SK-N-SH (cell line): Measurements from ENCODE around the gene PHKG2. TPM values are rescaled to one million over a fixed set of nuclear protein-coding genes. Genes with fewer than 3 reads are reported as not detected.
"Not testable (repeated sequence)": the region's sequence is repeated elsewhere in the genome, so short reads cannot be mapped to it uniquely, and the experiment has no call there.

Experiments used
- CTCF ChIA-PET: fragments of 300-600, 350-600 bp; formaldehyde crosslinking; extraction: SDS; loops from one replicate; lab custom pipeline; 2021; lab: Yijun Ruan, JAX
- POLR2A ChIA-PET: fragments of 350-600 bp; sonication (Branson Sonifier 250); formaldehyde crosslinking; extraction: SDS; loops from one replicate; lab custom pipeline; 2020; ENCODE audit warnings: antibody characterized with exemption, inconsistent platforms; lab: Yijun Ruan, JAX
- DNase-seq: peaks from one replicate; pipeline ENCODE4 v3.0.0; 2012
- H2AFZ ChIP-seq: fragments of 200-600 bp; sonication (generic); 2 replicates; pipeline ENCODE4 v1.8.1; 2016; ENCODE audit warnings: antibody characterized with exemption, mild to moderate bottlenecking, low read depth
- H3F3A ChIP-seq: fragments of 200-600 bp; sonication (generic); replicated peaks from 2 replicates; pipeline ENCODE3; 2016; ENCODE audit warnings: antibody characterized with exemption, mild to moderate bottlenecking; ENCODE audit not compliant: insufficient read depth
- H3K27ac ChIP-seq, 2 experiments: fragments of 200-500 bp in 1 of 2; fragments of 200-600 bp in 1 of 2; sonication (Bioruptor generic) in 1 of 2; sonication (generic), shearing (Covaris generic) in 1 of 2; 2 replicates each; pipeline versions ENCODE4 v1.5.1 to v1.6.1; 2014 to 2016; ENCODE audit warnings: low read depth in 2 of 2, inconsistent platforms in 1 of 2, low read length in 1 of 2, mild to moderate bottlenecking in 1 of 2, mixed read lengths in 1 of 2
- H3K27me3 ChIP-seq: fragments of 200-600 bp; sonication (generic), shearing (Covaris generic); 2 replicates; pipeline ENCODE4 v1.6.1; 2016; ENCODE audit warnings: mixed run types; ENCODE audit not compliant: insufficient read depth
- H3K36me3 ChIP-seq, 2 experiments: fragments of 200-500 bp in 1 of 2; fragments of 200-600 bp in 1 of 2; sonication (Bioruptor generic) in 1 of 2; sonication (generic) in 1 of 2; replicated peaks in 1 of 2; 2 replicates each; pipeline versions ENCODE3 to v1.5.1; 2014 to 2016; ENCODE audit warnings: low read length in 1 of 2, mild to moderate bottlenecking in 1 of 2; ENCODE audit not compliant: insufficient read depth in 2 of 2, control insufficient read depth in 1 of 2
- H3K4me1 ChIP-seq, 2 experiments: fragments of 200-500 bp in 1 of 2; fragments of 200-600 bp in 1 of 2; sonication (Bioruptor generic) in 1 of 2; sonication (generic), shearing (Covaris generic) in 1 of 2; 2 replicates each; pipeline versions ENCODE4 v1.5.1 to v1.6.1; 2014 to 2016; ENCODE audit warnings: low read depth in 1 of 2, low read length in 1 of 2, mixed run types in 1 of 2; ENCODE audit not compliant: insufficient read depth in 2 of 2, control insufficient read depth in 1 of 2
- H3K4me2 ChIP-seq: fragments of 200-600 bp; sonication (generic), shearing (Covaris generic); 2 replicates; pipeline ENCODE4 v1.6.1; 2017; ENCODE audit warnings: mixed run types
- H3K4me3 ChIP-seq, 2 experiments: fragments of 200-500 bp in 1 of 2; fragments of 200-600 bp in 1 of 2; sonication (Bioruptor generic) in 1 of 2; sonication (generic), shearing (Covaris generic) in 1 of 2; 2 replicates each; pipeline versions ENCODE4 v1.5.1 to v1.8.1; 2014 to 2016; ENCODE audit warnings: low read depth in 2 of 2, inconsistent platforms in 1 of 2, low read length in 1 of 2, mild to moderate bottlenecking in 1 of 2, mixed read lengths in 1 of 2, moderate library complexity in 1 of 2
- H3K79me2 ChIP-seq: fragments of 200-600 bp; sonication (generic); 2 replicates; pipeline ENCODE4 v1.8.1; 2017; ENCODE audit warnings: mild to moderate bottlenecking; ENCODE audit not compliant: insufficient read depth
- H3K9ac ChIP-seq: fragments of 200-600 bp; sonication (generic); 2 replicates; pipeline ENCODE4 v1.6.1; 2017; ENCODE audit warnings: mixed run types
- H3K9me2 ChIP-seq: fragments of 200-600 bp; sonication (generic); 2 replicates; pipeline ENCODE4 v1.6.1; 2017; ENCODE audit warnings: mixed run types
- H3K9me3 ChIP-seq: fragments of 200-600 bp; sonication (generic); 2 replicates; pipeline ENCODE4 v1.6.1; 2017; ENCODE audit warnings: mixed run types, mild to moderate bottlenecking, moderate library complexity
- H4K20me1 ChIP-seq: fragments of 200-600 bp; sonication (generic); 2 replicates; pipeline ENCODE4 v1.6.1; 2017; ENCODE audit warnings: mild to moderate bottlenecking, mixed run types; ENCODE audit not compliant: insufficient read depth
- CHD2 ChIP-seq: fragments of 150-350 bp; IDR thresholded peaks from 2 replicates; pipeline ENCODE4 v1.6.1; 2018; ENCODE audit warnings: low read length; ENCODE audit not compliant: partially characterized antibody
- EP300 ChIP-seq, 2 experiments: IDR thresholded peaks; 2 replicates each; pipeline versions ENCODE4 v1.4.0 to v1.6.1; 2012; ENCODE audit warnings: borderline replicate concordance in 1 of 2, low read depth in 1 of 2, low read length in 1 of 2
- GABPA ChIP-seq: IDR thresholded peaks from 2 replicates; pipeline ENCODE4 v1.4.0; 2012; ENCODE audit warnings: low read depth, mild to moderate bottlenecking
- MEF2A ChIP-seq: IDR thresholded peaks from 2 replicates; pipeline ENCODE4 v1.4.0; 2012; ENCODE audit warnings: low read depth, borderline replicate concordance
- NFIC ChIP-seq: IDR thresholded peaks from 2 replicates; pipeline ENCODE4 v1.4.0; 2012; ENCODE audit warnings: borderline replicate concordance
- RFX5 ChIP-seq: IDR thresholded peaks from 2 replicates; pipeline ENCODE4 v1.6.1; 2012; ENCODE audit warnings: mild to moderate bottlenecking, improper control_type of control experiment, low read length
- SIN3A ChIP-seq: IDR thresholded peaks from 2 replicates; pipeline ENCODE4 v1.6.1; 2012; ENCODE audit warnings: low read depth, mild to moderate bottlenecking, low read length, moderate library complexity, borderline replicate concordance
- SMC3 ChIP-seq: IDR thresholded peaks from 2 replicates; pipeline ENCODE4 v1.6.1; 2012; ENCODE audit warnings: low read depth, low read length, improper control_type of control experiment
- TCF12 ChIP-seq: IDR thresholded peaks from 2 replicates; pipeline ENCODE4 v1.4.0; 2012
- USF2 ChIP-seq: fragments of 150-350 bp; IDR thresholded peaks from 2 replicates; pipeline ENCODE4 v1.6.1; 2017; ENCODE audit warnings: antibody characterized with exemption, low read length, low read depth, borderline replicate concordance
- WGBS: methylation state at CpG from one replicate; pipeline ENCODE4 v1.1.6; 2017; ENCODE audit warnings: low lambda C conversion rate; 5-methylcytosine and 5-hydroxymethylcytosine counted together
- polyA plus RNA-seq, 3 experiments: library from polyadenylated mRNA; depleted of rRNA; stranded (reverse); fragments of >200 nt; gene quantifications; 2 replicates each; pipeline ENCODE4 v1.2.3, GENCODE V29; 2012
- TF ChIP-seq, protein P1 (sequence below): IDR thresholded peaks from 2 replicates; pipeline ENCODE4; 2012

Gene PHKG2
- polyA plus RNA-seq, 1 of the 3 experiments (the other 2 are of a cell fraction): 45.8 TPM

- Histone ChIP-seq H3K9ac (no peak overlapping the region), H3F3A (peaks cover 2% of the 10 kb centered on the region), H3K4me1 (peaks cover 12 to 13% of the 10 kb centered on the region in 2 experiments), H3K9me3 (no peaks in the 10 kb centered on the region), H3K27ac (peak overlapping the region in 1 of 2 experiments; percentile 100; a peak in 2 of 4 replicates), H4K20me1 (peaks cover 12% of the 10 kb centered on the region), H3K27me3 (no peaks in the 10 kb centered on the region), H3K79me2 (peaks cover 65% of the 10 kb centered on the region), H2AFZ (no peak overlapping the region), H3K36me3 (peaks cover 33 to 49% of the 10 kb centered on the region in 2 experiments), H3K4me3 (no peak overlapping the region), H3K9me2 (no peaks in the 10 kb centered on the region), H3K4me2 (peak overlapping the region; percentile 75; the same call in 1 of the 2 replicates)
- no peak for DNase-seq
- ChIA-PET CTCF (no interaction called here), POLR2A (interaction anchor here (0.7 kb wide), 1 partner anchor 79 kb away, joined by 3 read pairs; no protein-coding TSS in a partner anchor)
- no peak for TF ChIP-seq EP300 (IDR thresholded peaks at IDR 0.05; ENCODE audit: borderline replicate concordance in 1 of 2, low read depth in 1 of 2, low read length in 1 of 2)
- no peak for TF ChIP-seq RFX5
- TF ChIP-seq TCF12: no peak
- TF ChIP-seq USF2: no peak
- TF ChIP-seq, protein P1, sequence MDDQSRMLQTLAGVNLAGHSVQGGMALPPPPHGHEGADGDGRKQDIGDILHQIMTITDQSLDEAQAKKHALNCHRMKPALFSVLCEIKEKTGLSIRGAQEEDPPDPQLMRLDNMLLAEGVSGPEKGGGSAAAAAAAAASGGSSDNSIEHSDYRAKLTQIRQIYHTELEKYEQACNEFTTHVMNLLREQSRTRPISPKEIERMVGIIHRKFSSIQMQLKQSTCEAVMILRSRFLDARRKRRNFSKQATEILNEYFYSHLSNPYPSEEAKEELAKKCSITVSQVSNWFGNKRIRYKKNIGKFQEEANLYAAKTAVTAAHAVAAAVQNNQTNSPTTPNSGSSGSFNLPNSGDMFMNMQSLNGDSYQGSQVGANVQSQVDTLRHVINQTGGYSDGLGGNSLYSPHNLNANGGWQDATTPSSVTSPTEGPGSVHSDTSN: no peak
- WGBS: 93% methylated on average over 5 of the region's 5 CpGs
Measured at GRCh38 chr16:30700971-30701370, 47.3 kb upstream of the PHKG2 start.

DNA sequence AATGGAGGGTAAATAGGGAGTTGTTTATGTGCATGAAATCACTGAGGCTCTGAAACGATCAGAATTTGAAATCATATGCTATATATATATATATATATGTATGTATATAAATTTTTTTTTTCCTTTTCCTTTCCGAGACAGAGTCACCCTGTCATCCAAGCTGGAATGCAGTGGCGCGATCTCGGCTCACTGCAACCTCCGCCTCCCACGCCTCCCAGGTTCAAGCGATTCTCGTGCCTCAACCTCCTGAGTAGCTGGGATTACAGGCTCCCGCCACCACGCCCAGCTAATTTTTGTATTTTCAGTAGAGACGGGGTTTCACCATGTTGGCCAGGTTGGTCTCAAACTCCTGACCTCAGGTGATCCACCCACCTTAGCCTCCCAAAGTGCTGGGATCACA, 45.2 kb upstream of the PHKG2 start:
- not testable (repeated sequence) for H3K27me3 ChIP-seq, H3K4me3 ChIP-seq
- CTCF ChIA-PET: interaction anchor here (0.9 kb wide), 1 partner anchor 238 kb away, joined by 3 read pairs; no protein-coding TSS in a partner anchor

DNA sequence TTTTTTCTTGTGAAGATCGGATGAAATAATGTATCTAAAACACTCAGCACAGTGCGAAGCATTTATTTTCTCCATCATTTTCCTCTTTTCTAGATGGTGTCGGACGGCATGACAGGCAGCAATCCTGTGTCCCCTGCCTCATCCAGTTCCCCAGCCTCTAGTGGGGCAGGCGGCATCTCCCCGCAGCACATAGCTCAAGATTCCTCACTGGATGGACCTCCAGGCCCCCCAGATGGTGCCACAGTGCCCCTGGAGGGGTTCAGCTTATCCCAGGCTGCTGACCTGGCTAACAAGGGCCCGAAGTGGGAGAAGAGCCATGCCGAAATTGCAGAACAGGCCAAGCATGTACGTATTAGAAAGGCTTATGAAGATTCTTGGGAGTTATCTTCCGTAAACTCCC, 44.3 kb upstream of the PHKG2 start:
- Histone ChIP-seq H2AFZ (no peak overlapping the region), H3K9me3 (no peaks in the 10 kb centered on the region), H3K27me3 (no peaks in the 10 kb centered on the region), H4K20me1 (peaks cover 12% of the 10 kb centered on the region), H3K79me2 (peaks cover 66% of the 10 kb centered on the region), H3K4me2 (no peak overlapping the region), H3K9ac (no peak overlapping the region), H3K27ac (no peak overlapping the region), H3K36me3 (peaks cover 59 to 77% of the 10 kb centered on the region in 2 experiments), H3K4me1 (peaks cover 10 to 12% of the 10 kb centered on the region in 2 experiments), H3K4me3 (no peak overlapping the region), H3F3A (peaks cover 5% of the 10 kb centered on the region), H3K9me2 (no peaks in the 10 kb centered on the region)
- peak; percentile 1 for DNase-seq
- CTCF ChIA-PET: interaction anchor here (0.9 kb wide), 1 partner anchor 237 kb away, joined by 3 read pairs; no protein-coding TSS in a partner anchor
- TF ChIP-seq MEF2A (no peak), SIN3A (no peak), GABPA (no peak), SMC3 (no peak), NFIC (no peak), CHD2 (no peak)
- over 99% methylated on average over 10 of the region's 10 CpGs for WGBS
- POLR2A ChIA-PET: no interaction called here

More for the DNA sequence above, 45.2 kb upstream of the PHKG2 start:
- H3K9me3 ChIP-seq, H2AFZ ChIP-seq, DNase-seq, H3K9ac ChIP-seq, H3K27ac ChIP-seq, H3K4me2 ChIP-seq, H3K9me2 ChIP-seq, H3F3A ChIP-seq, POLR2A ChIA-PET: not testable (repeated sequence)
- H3K79me2 ChIP-seq: peaks cover 68% of the 10 kb centered on the region
- WGBS: 96% methylated on average over 12 of the region's 12 CpGs
- H4K20me1 ChIP-seq: peaks cover 12% of the 10 kb centered on the region
- H3K36me3 ChIP-seq: peaks cover 53 to 68% of the 10 kb centered on the region in 2 experiments
- peaks cover 10 to 12% of the 10 kb centered on the region in 2 experiments for H3K4me1 ChIP-seq
